ENCODE data around the gene SHMT1. TPM values are rescaled to one million over a fixed set of nuclear protein-coding genes. Genes with fewer than 3 reads are reported as not detected.

SHMT1 gene
- total RNA-seq, 2 experiments from 2014 or later = 5.6 to 7.1 TPM

DNA sequence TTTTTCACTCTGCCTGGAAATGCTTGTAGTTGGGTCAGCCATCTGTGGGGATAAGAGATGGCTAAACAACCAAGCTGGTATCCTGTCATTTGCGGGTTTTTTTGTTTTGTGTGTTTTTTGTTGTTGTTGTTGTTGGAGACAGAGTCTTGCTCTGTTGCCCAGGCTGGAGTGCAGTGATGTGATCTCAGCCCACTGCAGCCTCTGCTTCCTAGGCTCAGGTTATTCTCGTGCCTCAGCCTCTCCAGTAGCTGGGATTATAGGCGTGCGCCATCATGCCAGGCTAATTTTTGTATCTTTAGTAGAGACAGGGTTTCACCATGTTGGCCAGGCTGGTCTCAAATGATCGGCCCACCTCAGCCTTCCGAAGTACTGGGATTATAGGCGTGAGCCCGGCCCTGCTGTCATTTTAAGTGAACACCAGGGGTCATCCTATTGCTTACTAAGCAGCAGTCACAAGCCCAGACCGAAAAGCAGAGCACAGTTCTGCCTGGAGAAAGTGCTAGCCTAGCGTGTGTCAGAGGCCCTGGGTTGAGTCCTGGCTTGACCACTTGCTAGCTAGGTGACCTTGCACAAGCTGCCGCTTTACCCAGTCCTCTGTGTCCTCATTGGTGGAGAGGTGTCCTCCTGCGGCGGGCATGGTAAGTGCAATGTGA, 43.6 kb downstream of the SHMT1 start:
- H3K9me3 Mint-ChIP-seq = no peaks in the 10 kb centered on the region
- peak in 2 of 14 experiments; percentile 14 to 21 for DNase-seq
- no peak for ATAC-seq (ENCODE audit: poor library complexity)
- intact Hi-C loops (cut with DNase I, micrococcal nuclease) = loop anchor here (5.0 to 10.0 kb wide), 4 partner anchors 72 to 1882 kb away; partner anchors contain the start of genes DRC3 (in 1 of the 2), MED9 (in 1 of the 2) and TOM1L2 (in 1 of the 2)
- CTCF ChIA-PET = interaction anchor here (1.2 kb wide), 1 partner anchor 43 kb away, joined by 3 read pairs; no protein-coding TSS in a partner anchor
- peaks cover 83% of the 10 kb centered on the region for H3K36me3 Mint-ChIP-seq (ENCODE audit: low read depth)
- Histone ChIP-seq H3K4me3 (ENCODE audit: low read length) (no peak overlapping the region), H3K9me3 (ENCODE audit: control insufficient read depth in 1 of 2, insufficient read depth in 1 of 2, low read length in 2 of 2) (no peaks in the 10 kb centered on the region), H3K36me3 (ENCODE audit: insufficient read depth, low read length) (peaks cover 62% of the 10 kb centered on the region), H3K27me3 (ENCODE audit: control insufficient read depth in 1 of 2, insufficient read depth in 2 of 2, low read length in 2 of 2) (no peaks in the 10 kb centered on the region), H3K4me1 (ENCODE audit: insufficient read depth, low read length) (peaks cover 70% of the 10 kb centered on the region), H3K27ac (ENCODE audit: low read depth in 1 of 2, low read length in 2 of 2) (no peak overlapping the region)
- TF ChIP-seq, protein P1, sequence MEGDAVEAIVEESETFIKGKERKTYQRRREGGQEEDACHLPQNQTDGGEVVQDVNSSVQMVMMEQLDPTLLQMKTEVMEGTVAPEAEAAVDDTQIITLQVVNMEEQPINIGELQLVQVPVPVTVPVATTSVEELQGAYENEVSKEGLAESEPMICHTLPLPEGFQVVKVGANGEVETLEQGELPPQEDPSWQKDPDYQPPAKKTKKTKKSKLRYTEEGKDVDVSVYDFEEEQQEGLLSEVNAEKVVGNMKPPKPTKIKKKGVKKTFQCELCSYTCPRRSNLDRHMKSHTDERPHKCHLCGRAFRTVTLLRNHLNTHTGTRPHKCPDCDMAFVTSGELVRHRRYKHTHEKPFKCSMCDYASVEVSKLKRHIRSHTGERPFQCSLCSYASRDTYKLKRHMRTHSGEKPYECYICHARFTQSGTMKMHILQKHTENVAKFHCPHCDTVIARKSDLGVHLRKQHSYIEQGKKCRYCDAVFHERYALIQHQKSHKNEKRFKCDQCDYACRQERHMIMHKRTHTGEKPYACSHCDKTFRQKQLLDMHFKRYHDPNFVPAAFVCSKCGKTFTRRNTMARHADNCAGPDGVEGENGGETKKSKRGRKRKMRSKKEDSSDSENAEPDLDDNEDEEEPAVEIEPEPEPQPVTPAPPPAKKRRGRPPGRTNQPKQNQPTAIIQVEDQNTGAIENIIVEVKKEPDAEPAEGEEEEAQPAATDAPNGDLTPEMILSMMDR (IDR thresholded peaks at IDR 0.05) = no peak
- POLR2A ChIA-PET = no interaction called here
- H3K4me1 Mint-ChIP-seq (ENCODE audit: low read depth) = peaks cover 62% of the 10 kb centered on the region
- H3K4me3 Mint-ChIP-seq = peak overlapping the region; percentile 54
- H3K27me3 Mint-ChIP-seq = no peaks in the 10 kb centered on the region
- peak overlapping the region; percentile 68 for H3K27ac Mint-ChIP-seq

DNA sequence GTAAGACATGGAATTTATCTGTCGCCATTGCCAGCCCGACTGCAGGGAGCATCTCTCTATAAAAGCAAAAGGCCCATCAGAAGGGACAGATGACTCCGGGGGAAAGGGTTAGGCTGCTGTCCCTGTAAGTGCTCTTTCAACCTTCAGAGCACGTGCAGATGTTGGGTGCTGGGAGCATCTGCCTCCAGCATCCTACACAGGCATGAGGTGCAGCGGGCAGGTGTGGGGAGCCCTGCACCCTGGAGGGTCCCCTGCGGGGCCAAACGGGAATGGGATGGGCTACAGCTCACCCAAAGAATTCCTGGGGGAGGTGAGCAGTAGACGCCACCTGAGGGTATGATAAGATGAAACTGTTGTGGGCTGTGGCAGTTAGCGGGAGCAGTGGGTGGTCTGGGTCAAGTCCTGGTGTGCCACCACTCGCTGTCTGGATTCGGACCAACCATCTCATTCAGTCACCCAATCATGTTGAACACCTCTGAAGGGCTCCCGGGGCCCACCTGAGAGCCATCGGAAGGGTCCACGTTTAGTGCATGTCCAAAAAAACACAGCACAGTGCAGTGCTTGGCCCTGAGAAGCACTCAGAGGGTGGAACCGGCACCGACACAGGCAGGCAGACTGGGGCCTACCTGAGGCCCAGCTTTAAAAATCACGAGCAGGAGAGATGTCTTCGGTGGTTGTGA, 44.4 kb downstream of the SHMT1 start:
- CTCF ChIA-PET = no interaction called here
- H3K4me1 ChIP-seq (ENCODE audit: insufficient read depth, low read length) = peaks cover 74% of the 10 kb centered on the region
- peaks cover 80% of the 10 kb centered on the region for H3K36me3 Mint-ChIP-seq (ENCODE audit: low read depth)
- intact Hi-C loops (cut with DNase I, micrococcal nuclease) = loop anchor here (5.0 to 10.0 kb wide), 3 partner anchors 344 to 1882 kb away; partner anchors contain the start of genes DRC3 (in 1 of the 2), MED9 (in 1 of the 2) and TOM1L2 (in 1 of the 2)
- no peaks in the 10 kb centered on the region for H3K9me3 Mint-ChIP-seq
- H3K9me3 ChIP-seq (ENCODE audit: control insufficient read depth in 1 of 2, insufficient read depth in 1 of 2, low read length in 2 of 2) = no peaks in the 10 kb centered on the region
- no peak overlapping the region for H3K27ac ChIP-seq (ENCODE audit: low read depth in 1 of 2, low read length in 2 of 2)
- peak overlapping the region; percentile 20 for H3K4me3 Mint-ChIP-seq
- peaks cover 54% of the 10 kb centered on the region for H3K36me3 ChIP-seq (ENCODE audit: insufficient read depth, low read length)
- H3K27me3 ChIP-seq (ENCODE audit: control insufficient read depth in 1 of 2, insufficient read depth in 2 of 2, low read length in 2 of 2) = no peaks in the 10 kb centered on the region
- peaks cover 67% of the 10 kb centered on the region for H3K4me1 Mint-ChIP-seq (ENCODE audit: low read depth)
- POLR2A ChIA-PET = no interaction called here
- H3K27ac Mint-ChIP-seq = peak overlapping the region; percentile 68
- DNase-seq = no peak
- H3K27me3 Mint-ChIP-seq = no peaks in the 10 kb centered on the region
- no peak overlapping the region for H3K4me3 ChIP-seq (ENCODE audit: low read length)
- TF ChIP-seq, protein P1 (IDR thresholded peaks at IDR 0.05) = no peak
- no peak for ATAC-seq (ENCODE audit: poor library complexity)

DNA sequence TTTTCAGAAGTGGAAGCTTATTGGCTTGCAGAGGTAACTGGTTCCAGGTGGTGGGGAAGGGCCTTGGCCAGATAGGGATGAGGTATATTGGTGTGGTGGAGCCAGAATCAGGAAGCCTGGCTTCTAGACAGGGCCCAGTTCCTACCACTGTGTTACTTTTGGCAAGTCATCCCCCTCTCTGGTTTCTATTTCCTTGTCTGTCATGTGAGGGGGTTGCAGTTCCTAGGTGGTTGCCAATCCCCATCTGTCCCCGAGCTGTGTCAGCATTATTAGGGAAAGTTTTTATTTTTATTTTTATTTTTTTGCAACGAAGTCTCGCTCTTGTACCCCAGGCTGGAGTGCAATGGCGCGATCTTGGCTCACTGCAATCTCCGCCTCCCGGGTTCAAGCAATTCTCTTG, 45.2 kb downstream of the SHMT1 start:
- Histone ChIP-seq H3K4me3 (ENCODE audit: low read length) (no peak overlapping the region), H3K4me1 (ENCODE audit: insufficient read depth, low read length) (peaks cover 77% of the 10 kb centered on the region), H3K27me3 (ENCODE audit: control insufficient read depth in 1 of 2, insufficient read depth in 2 of 2, low read length in 2 of 2) (no peaks in the 10 kb centered on the region), H3K27ac (ENCODE audit: low read depth in 1 of 2, low read length in 2 of 2) (no peak overlapping the region), H3K36me3 (ENCODE audit: insufficient read depth, low read length) (peaks cover 46% of the 10 kb centered on the region), H3K9me3 (ENCODE audit: control insufficient read depth in 1 of 2, insufficient read depth in 1 of 2, low read length in 2 of 2) (no peaks in the 10 kb centered on the region)
- POLR2A ChIA-PET = no interaction called here
- CTCF ChIA-PET = no interaction called here
- Mint-ChIP-seq H3K4me1 (ENCODE audit: low read depth) (peaks cover 75% of the 10 kb centered on the region), H3K9me3 (no peaks in the 10 kb centered on the region), H3K4me3 (peak overlapping the region; percentile 58), H3K36me3 (ENCODE audit: low read depth) (peaks cover 76% of the 10 kb centered on the region), H3K27me3 (no peaks in the 10 kb centered on the region), H3K27ac (peak overlapping the region; percentile 47)
- ATAC-seq (ENCODE audit: poor library complexity) = no peak
- TF ChIP-seq, protein P1 (IDR thresholded peaks at IDR 0.05) = no peak
- intact Hi-C loops (cut with DNase I, micrococcal nuclease) = loop anchor here (5.0 to 10.0 kb wide), 3 partner anchors 343 to 1881 kb away; partner anchors contain the start of genes DRC3 (in 1 of the 2), MED9 (in 1 of the 2) and TOM1L2 (in 1 of the 2)
- no peak for DNase-seq

Measured in CD4-positive, alpha-beta T cell (primary cell).